GM12878 (cell line): ENCODE results near the gene TMEM53.

Source experiments
- ASH2L ChIP-seq: fragments of 300-600, 200-600 bp; sonication (generic); IDR thresholded peaks from 2 replicates; pipeline ENCODE4 v1.6.1; 2017; ENCODE audit warnings: low read depth, mild to moderate bottlenecking, borderline replicate concordance
- ATF3 ChIP-seq: IDR thresholded peaks from 2 replicates; pipeline ENCODE4 v1.6.1; 2011; ENCODE audit warnings: low read depth, mild to moderate bottlenecking, low read length, moderate library complexity, borderline replicate concordance; ENCODE audit errors: extremely low read depth
- CBFB ChIP-seq: IDR thresholded peaks from 2 replicates; pipeline ENCODE4 v1.6.1; 2016; ENCODE audit warnings: antibody characterized with exemption, low read depth
- CHD1 ChIP-seq: IDR thresholded peaks from 2 replicates; pipeline ENCODE4 v1.6.1; 2012; ENCODE audit warnings: low read depth, low read length, improper control_type of control experiment
- CTCF ChIP-seq, 3 experiments: IDR thresholded peaks in 2 of 3; conservative IDR thresholded peaks in 1 of 3; 2 replicates each; pipeline ENCODE4 v1.5.1; 2011; ENCODE audit warnings: low read depth in 3 of 3, low read length in 3 of 3, mild to moderate bottlenecking in 3 of 3, control low read depth in 2 of 3, moderate library complexity in 2 of 3, inconsistent platforms in 1 of 3, mixed read lengths in 1 of 3; ENCODE audit not compliant: control insufficient read depth in 2 of 3, insufficient read depth in 1 of 3; ENCODE audit errors: extremely low read depth in 1 of 3
- EZH2 ChIP-seq: IDR thresholded peaks from 2 replicates; pipeline ENCODE4 v1.6.1; 2012; ENCODE audit warnings: low read depth, mild to moderate bottlenecking, control low read depth, inconsistent platforms, low read length, borderline replicate concordance; ENCODE audit not compliant: control insufficient read depth
- GABPA ChIP-seq: IDR thresholded peaks from 2 replicates; pipeline ENCODE4 v1.6.1; 2014; ENCODE audit warnings: antibody characterized with exemption, low read depth, mild to moderate bottlenecking, inconsistent platforms
- MYC ChIP-seq: IDR thresholded peaks from 2 replicates; pipeline ENCODE4 v1.6.1; 2011; ENCODE audit warnings: mild to moderate bottlenecking, low read length, moderate library complexity, inconsistent platforms; ENCODE audit not compliant: insufficient read depth, insufficient replicate concordance, insufficient read length, severe bottlenecking
- NFYB ChIP-seq: IDR thresholded peaks from 2 replicates; pipeline ENCODE4 v1.6.1; 2011; ENCODE audit warnings: low read depth, mild to moderate bottlenecking, low read length, improper control_type of control experiment, moderate library complexity; ENCODE audit not compliant: insufficient read depth
- REST ChIP-seq: IDR thresholded peaks from 2 replicates; pipeline ENCODE4 v1.6.1; 2012; ENCODE audit warnings: mild to moderate bottlenecking, low read depth, low read length
- STAT1 ChIP-seq: fragments of 450-650 bp; conservative IDR thresholded peaks from 2 replicates; pipeline ENCODE4 v1.6.1; 2014; ENCODE audit warnings: antibody characterized with exemption, mild to moderate bottlenecking
- USF2 ChIP-seq: IDR thresholded peaks from 2 replicates; pipeline ENCODE4 v1.6.1; 2011; ENCODE audit warnings: low read depth, low read length, improper control_type of control experiment, borderline replicate concordance

- no peak for TF ChIP-seq MYC
- no peak for TF ChIP-seq GABPA
- no peak for TF ChIP-seq REST
- no peak for TF ChIP-seq NFYB
- TF ChIP-seq CBFB = no peak
- no peak for TF ChIP-seq ATF3
- no peak for TF ChIP-seq CTCF (IDR thresholded peaks at IDR 0.05 in 2 of 3, conservative IDR thresholded peaks at IDR 0.05 in 1 of 3; ENCODE audit: control insufficient read depth in 2 of 3, extremely low read depth in 1 of 3, insufficient read depth in 1 of 3, low read depth in 3 of 3, low read length in 3 of 3)
- TF ChIP-seq ASH2L = no peak
- no peak for TF ChIP-seq EZH2
- no peak for TF ChIP-seq STAT1
- TF ChIP-seq USF2 = no peak
- no peak for TF ChIP-seq CHD1
Measured at GRCh38 chr1:44663417-44663816, 10.9 kb downstream of the TMEM53 start.
